Measurements from ENCODE around the gene LRP6.
"Not testable (repeated sequence)": the region's sequence is repeated elsewhere in the genome, so short reads cannot be mapped to it uniquely, and the experiment has no call there.

The LRP6 gene

GRCh38 chr12:12110923-12111555 is 155.8 kb downstream of the LRP6 start:
- DNase-seq: not testable (repeated sequence)

- DNase-seq: no peak
These were observed 158.3 kb downstream of the LRP6 start for GRCh38 chr12:12108441-12109058.

GRCh38 chr12:12107678-12108077 is 159.2 kb downstream of the LRP6 start:
- no peak for DNase-seq

- no peak for DNase-seq
These were observed 167.7 kb downstream of the LRP6 start for GRCh38 chr12:12099102-12099501.

GRCh38 chr12:12098691-12099015 is 168.2 kb downstream of the LRP6 start:
- DNase-seq: no peak

GRCh38 chr12:12097891-12098690 is 168.8 kb downstream of the LRP6 start:
- DNase-seq: no peak

GRCh38 chr12:12095021-12095420 is 171.8 kb downstream of the LRP6 start:
- DNase-seq: no peak

GRCh38 chr12:12094481-12094880 is 172.4 kb downstream of the LRP6 start:
- DNase-seq: no peak

- no peak for DNase-seq
These were observed 174.7 kb downstream of the LRP6 start for GRCh38 chr12:12091977-12092663.

GRCh38 chr12:12091071-12091470 is 175.8 kb downstream of the LRP6 start:
- DNase-seq: no peak

GRCh38 chr12:12088761-12089160 is 178.1 kb downstream of the LRP6 start:
- no peak for DNase-seq

- DNase-seq: no peak
These were observed 178.7 kb downstream of the LRP6 start for GRCh38 chr12:12088147-12088546.

GRCh38 chr12:12087693-12088034 is 179.2 kb downstream of the LRP6 start:
- no peak for DNase-seq

GRCh38 chr12:12086973-12087692 is 179.7 kb downstream of the LRP6 start:
- no peak for DNase-seq

GRCh38 chr12:12086362-12086761 is 180.5 kb downstream of the LRP6 start:
- no peak for DNase-seq

- no peak for DNase-seq
These were observed 183.2 kb downstream of the LRP6 start for GRCh38 chr12:12083688-12084087.

GRCh38 chr12:12081836-12082497 is 184.9 kb downstream of the LRP6 start:
- no peak for DNase-seq

GRCh38 chr12:12079291-12079690 is 187.6 kb downstream of the LRP6 start:
- DNase-seq: no peak

GRCh38 chr12:12072064-12072760 is 194.6 kb downstream of the LRP6 start:
- DNase-seq: peak; percentile 27

- peak; percentile 18 for DNase-seq
These were observed 195.9 kb downstream of the LRP6 start, which contains the start of gene BCL2L14 for GRCh38 chr12:12070674-12071656. Gene BCL2L14 (plus strand): TSS chr12:12070939. CDS start chr12:12079306, 8,367 bp downstream.
